WTC11 (cell line): ENCODE measurements around the gene ANKRD50. TPM values are rescaled to one million over a fixed set of nuclear protein-coding genes. Genes with fewer than 3 reads are reported as not detected.

Experiments used
- ATAC-seq: fragments of 200-7000 bp; cut with Tn5 transposase; 2 replicates; pipeline ENCODE4 v1.10.0; 2021; ENCODE audit warnings: mild to moderate bottlenecking, moderate library complexity
- CTCF ChIA-PET: fragments of 300-600 bp; sonication (Branson Sonifier 250); formaldehyde crosslinking; loops from one replicate; lab custom pipeline; 2021; ENCODE audit warnings: antibody characterized with exemption; lab: Charles Lee
- POLR2A ChIA-PET: fragments of 350-600 bp; sonication (Branson Sonifier 250); formaldehyde crosslinking; loops from one replicate; lab custom pipeline; 2021; ENCODE audit warnings: antibody characterized with exemption; lab: Charles Lee
- DNase-seq: peaks from one replicate; pipeline ENCODE4 v3.0.0; 2021; ENCODE audit warnings: low spot score
- H3K27ac Mint-ChIP-seq: 2 replicates; pipeline ENCODE4 v1.8.0; 2021; ENCODE audit warnings: mixed read lengths
- H3K27me3 Mint-ChIP-seq: 2 replicates; pipeline ENCODE4 v1.8.0; 2021; ENCODE audit warnings: low read depth, mild to moderate bottlenecking, moderate library complexity, mixed read lengths
- H3K36me3 Mint-ChIP-seq: 2 replicates; pipeline ENCODE4 v1.8.0; 2021; ENCODE audit warnings: mixed read lengths
- H3K4me1 Mint-ChIP-seq: 2 replicates; pipeline ENCODE4 v1.8.0; 2022; ENCODE audit warnings: mixed read lengths
- H3K4me3 Mint-ChIP-seq: 2 replicates; pipeline ENCODE4 v1.8.0; 2021; ENCODE audit warnings: mild to moderate bottlenecking, moderate library complexity, mixed read lengths
- H3K9me3 Mint-ChIP-seq: 2 replicates; pipeline ENCODE4 v1.8.0; 2021; ENCODE audit warnings: mixed read lengths
- CREB1 ChIP-seq: sonication (generic); formaldehyde crosslinking; IDR thresholded peaks from 2 replicates; pipeline ENCODE4 v1.8.0; 2023; ENCODE audit warnings: mild to moderate bottlenecking, missing genetic modification reagents
- FOXK1 ChIP-seq: sonication (generic); formaldehyde crosslinking; IDR thresholded peaks from 2 replicates; pipeline ENCODE4 v1.8.0; 2022; ENCODE audit warnings: mild to moderate bottlenecking, moderate library complexity, missing genetic modification reagents
- FOXP1 ChIP-seq: sonication (generic); formaldehyde crosslinking; IDR thresholded peaks from 2 replicates; pipeline ENCODE4 v1.8.0; 2022; ENCODE audit warnings: missing genetic modification reagents, mild to moderate bottlenecking, moderate library complexity, borderline replicate concordance
- FOXP4 ChIP-seq: sonication (generic); formaldehyde crosslinking; IDR thresholded peaks from 2 replicates; pipeline ENCODE4 v1.8.0; 2022; ENCODE audit warnings: mild to moderate bottlenecking, missing genetic modification reagents
- GABPB1 ChIP-seq: sonication (generic); formaldehyde crosslinking; IDR thresholded peaks from 2 replicates; pipeline ENCODE4 v1.8.1; 2023; ENCODE audit warnings: mild to moderate bottlenecking, missing genetic modification reagents
- GRHL2 ChIP-seq: fragments of 250-450 bp; sonication (Bioruptor Pico); IDR thresholded peaks from 2 replicates; pipeline ENCODE4 v1.8.0; 2022; ENCODE audit warnings: mild to moderate bottlenecking, moderate library complexity; ENCODE audit not compliant: insufficient replicate concordance, severe bottlenecking
- JAZF1 ChIP-seq: fragments of 250-450 bp; sonication (Bioruptor Pico); IDR thresholded peaks from 2 replicates; pipeline ENCODE4 v1.9.0; 2021; ENCODE audit warnings: moderate library complexity, mild to moderate bottlenecking, inconsistent platforms
- JUN ChIP-seq: sonication (generic); formaldehyde crosslinking; IDR thresholded peaks from 2 replicates; pipeline ENCODE4 v1.8.0; 2023; ENCODE audit warnings: mild to moderate bottlenecking, missing genetic modification reagents
- NFATC4 ChIP-seq: fragments of 250-450 bp; sonication (Bioruptor Pico); IDR thresholded peaks from 2 replicates; pipeline ENCODE4 v1.9.0; 2021; ENCODE audit warnings: mild to moderate bottlenecking
- NR2C2 ChIP-seq: sonication (generic); formaldehyde crosslinking; IDR thresholded peaks from 2 replicates; pipeline ENCODE4 v1.8.0; 2022; ENCODE audit warnings: mild to moderate bottlenecking, missing genetic modification reagents
- SOX15 ChIP-seq: fragments of 250-450 bp; sonication (Bioruptor Pico); IDR thresholded peaks from 2 replicates; pipeline ENCODE4 v1.9.0; 2021; ENCODE audit warnings: mild to moderate bottlenecking
- TCF7 ChIP-seq: sonication (generic); formaldehyde crosslinking; IDR thresholded peaks from 2 replicates; pipeline ENCODE4 v1.8.0; 2022; ENCODE audit warnings: mild to moderate bottlenecking, low read depth, missing genetic modification reagents, moderate library complexity
- USF2 ChIP-seq: sonication (generic); formaldehyde crosslinking; IDR thresholded peaks from 2 replicates; pipeline ENCODE4 v1.8.1; 2023; ENCODE audit warnings: mild to moderate bottlenecking, missing genetic modification reagents, moderate library complexity
- ZNF219 ChIP-seq: sonication (generic); formaldehyde crosslinking; IDR thresholded peaks from 2 replicates; pipeline ENCODE4 v1.8.0; 2023; ENCODE audit warnings: missing genetic modification reagents, mild to moderate bottlenecking, borderline replicate concordance
- ZNF532 ChIP-seq: fragments of 250-450 bp; sonication (Bioruptor Pico); IDR thresholded peaks from 2 replicates; pipeline ENCODE4 v1.9.0; 2021; ENCODE audit warnings: mild to moderate bottlenecking, borderline replicate concordance
- ZNF671 ChIP-seq: fragments of 250-450 bp; sonication (Bioruptor Pico); IDR thresholded peaks from 2 replicates; pipeline ENCODE4 v1.8.0; 2021; ENCODE audit warnings: mild to moderate bottlenecking
- total RNA-seq: library from RNA; stranded (reverse); gene quantifications from 3 replicates; pipeline ENCODE4 v1.2.3, GENCODE V29; 2021
- TF ChIP-seq, protein P1 (sequence below): sonication (generic); formaldehyde crosslinking; IDR thresholded peaks from 2 replicates; pipeline ENCODE4 v1.8.1; 2023; ENCODE audit warnings: mild to moderate bottlenecking, missing genetic modification reagents, borderline replicate concordance

Gene ANKRD50
- total RNA-seq, 1 experiment from 2014 or later = 18.4 TPM

GRCh38 chr4:124658795-124659194 lies 53.7 kb downstream of the ANKRD50 start:
- H3K36me3 Mint-ChIP-seq = no peaks in the 10 kb centered on the region
- H3K27ac Mint-ChIP-seq = no peak overlapping the region
- H3K4me1 Mint-ChIP-seq = peaks cover 6% of the 10 kb centered on the region
- POLR2A ChIA-PET = no interaction called here
- H3K27me3 Mint-ChIP-seq = no peaks in the 10 kb centered on the region
- no peak overlapping the region for H3K4me3 Mint-ChIP-seq
- no peak for ATAC-seq
- no peaks in the 10 kb centered on the region for H3K9me3 Mint-ChIP-seq
- CTCF ChIA-PET = no interaction called here
- no peak for DNase-seq
- TF ChIP-seq NFATC4 (CRISPR knock-in tag) (no peak), FOXP1 (CRISPR knock-in tag) (no peak), JAZF1 (CRISPR knock-in tag) (no peak), FOXP4 (CRISPR knock-in tag) (no peak), TCF7 (no peak), GRHL2 (CRISPR knock-in tag) (no peak), ZNF532 (CRISPR knock-in tag) (no peak), USF2 (CRISPR knock-in tag) (no peak), SOX15 (CRISPR knock-in tag) (no peak), ZNF219 (CRISPR knock-in tag) (no peak), JUN (CRISPR knock-in tag) (no peak), ZNF671 (CRISPR knock-in tag) (no peak), NR2C2 (CRISPR knock-in tag) (no peak), FOXK1 (CRISPR knock-in tag) (no peak), CREB1 (CRISPR knock-in tag) (no peak), GABPB1 (CRISPR knock-in tag) (no peak)
- TF ChIP-seq, protein P1, sequence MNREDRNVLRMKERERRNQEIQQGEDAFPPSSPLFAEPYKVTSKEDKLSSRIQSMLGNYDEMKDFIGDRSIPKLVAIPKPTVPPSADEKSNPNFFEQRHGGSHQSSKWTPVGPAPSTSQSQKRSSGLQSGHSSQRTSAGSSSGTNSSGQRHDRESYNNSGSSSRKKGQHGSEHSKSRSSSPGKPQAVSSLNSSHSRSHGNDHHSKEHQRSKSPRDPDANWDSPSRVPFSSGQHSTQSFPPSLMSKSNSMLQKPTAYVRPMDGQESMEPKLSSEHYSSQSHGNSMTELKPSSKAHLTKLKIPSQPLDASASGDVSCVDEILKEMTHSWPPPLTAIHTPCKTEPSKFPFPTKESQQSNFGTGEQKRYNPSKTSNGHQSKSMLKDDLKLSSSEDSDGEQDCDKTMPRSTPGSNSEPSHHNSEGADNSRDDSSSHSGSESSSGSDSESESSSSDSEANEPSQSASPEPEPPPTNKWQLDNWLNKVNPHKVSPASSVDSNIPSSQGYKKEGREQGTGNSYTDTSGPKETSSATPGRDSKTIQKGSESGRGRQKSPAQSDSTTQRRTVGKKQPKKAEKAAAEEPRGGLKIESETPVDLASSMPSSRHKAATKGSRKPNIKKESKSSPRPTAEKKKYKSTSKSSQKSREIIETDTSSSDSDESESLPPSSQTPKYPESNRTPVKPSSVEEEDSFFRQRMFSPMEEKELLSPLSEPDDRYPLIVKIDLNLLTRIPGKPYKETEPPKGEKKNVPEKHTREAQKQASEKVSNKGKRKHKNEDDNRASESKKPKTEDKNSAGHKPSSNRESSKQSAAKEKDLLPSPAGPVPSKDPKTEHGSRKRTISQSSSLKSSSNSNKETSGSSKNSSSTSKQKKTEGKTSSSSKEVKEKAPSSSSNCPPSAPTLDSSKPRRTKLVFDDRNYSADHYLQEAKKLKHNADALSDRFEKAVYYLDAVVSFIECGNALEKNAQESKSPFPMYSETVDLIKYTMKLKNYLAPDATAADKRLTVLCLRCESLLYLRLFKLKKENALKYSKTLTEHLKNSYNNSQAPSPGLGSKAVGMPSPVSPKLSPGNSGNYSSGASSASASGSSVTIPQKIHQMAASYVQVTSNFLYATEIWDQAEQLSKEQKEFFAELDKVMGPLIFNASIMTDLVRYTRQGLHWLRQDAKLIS (CRISPR knock-in tag) = no peak
